GM19193 (cell line): ENCODE data around the gene HBS1L.

Experiments
- POLR2A ChIP-seq: IDR thresholded peaks from 4 replicates; pipeline ENCODE4 v1.6.1; 2011; ENCODE audit not compliant: insufficient read depth, insufficient read length; ENCODE audit errors: extremely low read depth

The HBS1L gene

DNA sequence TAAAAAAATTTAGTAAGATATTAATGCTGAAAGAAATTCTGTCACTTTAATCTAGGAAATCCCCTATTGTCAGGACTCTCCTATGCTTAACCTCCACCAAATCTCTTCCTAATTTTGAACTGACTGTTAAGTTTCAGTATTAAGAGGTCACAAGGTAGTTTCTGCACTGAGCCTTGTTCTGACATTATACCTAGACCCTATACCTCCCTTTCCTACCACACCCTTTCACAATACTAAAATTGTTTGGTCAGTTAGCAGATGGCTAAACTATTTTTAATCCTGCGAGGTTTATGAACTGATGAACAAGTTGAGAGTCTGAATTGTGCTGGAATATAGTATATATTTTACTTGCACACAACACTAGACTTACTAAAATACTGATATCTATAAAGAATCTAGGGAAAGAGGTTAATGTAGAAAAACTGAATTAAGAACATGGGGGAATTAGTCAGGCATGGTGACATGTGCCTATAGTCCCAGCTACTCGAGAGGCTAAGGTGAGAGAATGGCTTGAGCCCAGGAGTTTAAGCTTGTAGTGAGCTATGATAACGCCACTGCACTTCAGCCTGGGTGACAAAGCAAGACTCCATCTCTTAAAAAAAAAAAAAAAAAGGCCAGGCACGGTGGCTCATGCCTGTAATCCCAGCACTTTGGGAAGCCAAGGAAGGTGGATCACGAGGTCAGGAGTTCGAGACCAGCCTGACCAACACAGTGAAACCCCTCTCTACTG, 51.5 kb downstream of the HBS1L start:
- no peak for TF ChIP-seq POLR2A

DNA sequence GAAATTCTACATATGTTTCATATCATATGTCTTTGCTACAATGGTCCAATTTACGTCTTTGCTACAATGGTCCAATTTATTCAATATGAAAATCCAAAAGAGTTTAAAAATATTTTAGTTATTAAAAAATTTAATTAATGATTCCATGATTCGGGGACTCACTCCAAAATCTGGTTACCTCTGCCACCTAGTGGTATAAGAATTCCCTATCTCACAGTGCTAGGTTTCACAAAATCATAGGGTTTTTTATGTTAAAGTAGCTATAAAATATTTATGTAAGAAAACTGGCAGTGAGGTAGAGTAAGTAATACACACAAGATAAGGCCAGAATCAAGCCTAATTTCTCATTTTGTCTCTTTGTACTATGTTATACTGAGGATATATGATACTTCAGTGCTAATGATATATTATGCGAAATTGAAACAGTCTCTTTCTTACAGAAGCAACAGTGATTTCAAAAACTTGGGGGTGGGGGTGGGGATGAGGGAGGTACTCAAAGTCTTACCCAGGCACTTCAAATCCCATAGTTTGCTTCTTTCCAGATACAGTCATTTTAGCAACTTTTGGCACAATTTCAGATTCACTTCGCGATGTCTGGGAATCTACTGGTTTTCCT, 52.3 kb downstream of the HBS1L start:
- no peak for TF ChIP-seq POLR2A

DNA sequence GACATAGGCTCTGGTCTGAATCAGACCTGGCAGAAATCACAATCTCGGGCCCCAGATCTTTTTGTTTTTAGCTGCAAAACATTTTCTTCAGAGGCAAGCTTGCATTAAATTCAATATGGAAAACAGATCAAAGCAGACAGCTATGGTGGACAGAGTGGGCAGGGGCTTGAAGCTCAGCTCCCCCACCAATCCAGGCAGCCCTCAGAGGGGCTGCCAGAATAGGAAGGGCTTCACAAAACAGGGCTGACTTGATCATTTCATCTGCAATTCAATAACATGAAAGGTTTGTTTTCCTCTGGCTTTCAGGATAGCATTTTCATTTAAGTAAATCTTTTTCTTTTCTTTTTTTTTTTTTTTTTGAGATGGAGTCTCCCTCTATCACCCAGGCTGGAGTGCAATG, 55.5 kb downstream of the HBS1L start:
- TF ChIP-seq POLR2A: no peak

DNA sequence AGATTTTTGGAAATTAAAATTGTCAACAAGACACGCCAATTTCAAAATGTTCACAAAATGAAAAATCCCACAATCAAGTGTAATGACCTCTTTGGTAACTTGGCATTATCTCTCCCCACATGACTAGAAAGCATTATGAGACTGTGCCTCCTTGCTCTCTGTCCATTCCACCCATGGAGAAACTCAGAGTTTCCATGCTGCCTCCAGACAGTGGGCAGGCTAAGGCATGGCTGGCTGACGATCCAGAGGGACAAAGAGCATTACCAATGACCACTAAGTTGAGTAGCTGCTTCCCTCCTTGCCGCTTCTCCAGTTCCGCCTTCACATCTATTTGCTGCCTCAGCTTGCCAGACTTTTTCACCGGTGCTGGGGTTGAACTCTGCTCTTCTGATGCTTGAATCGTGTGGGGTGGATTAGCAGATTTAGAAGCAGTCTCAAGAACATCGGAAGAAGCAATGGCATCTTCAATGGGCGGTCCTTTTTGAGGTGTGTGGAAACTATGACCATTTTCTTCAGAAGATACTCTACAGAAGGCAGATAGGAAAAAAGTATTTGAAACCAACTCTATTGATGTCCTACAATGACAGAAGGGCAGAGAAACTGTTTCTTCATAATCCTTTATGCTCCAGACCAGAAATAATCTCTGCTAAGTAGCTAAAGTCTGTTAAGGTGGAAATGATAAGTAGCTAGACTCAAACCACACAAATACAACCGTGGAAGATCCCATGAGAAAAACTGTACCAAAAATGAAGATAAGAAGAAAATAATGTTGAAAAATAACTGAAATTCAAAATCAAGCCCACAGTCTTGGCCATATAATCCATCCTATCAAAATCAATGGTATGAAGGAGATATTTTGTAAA, 57.3 kb downstream of the HBS1L start:
- TF ChIP-seq POLR2A: no peak

DNA sequence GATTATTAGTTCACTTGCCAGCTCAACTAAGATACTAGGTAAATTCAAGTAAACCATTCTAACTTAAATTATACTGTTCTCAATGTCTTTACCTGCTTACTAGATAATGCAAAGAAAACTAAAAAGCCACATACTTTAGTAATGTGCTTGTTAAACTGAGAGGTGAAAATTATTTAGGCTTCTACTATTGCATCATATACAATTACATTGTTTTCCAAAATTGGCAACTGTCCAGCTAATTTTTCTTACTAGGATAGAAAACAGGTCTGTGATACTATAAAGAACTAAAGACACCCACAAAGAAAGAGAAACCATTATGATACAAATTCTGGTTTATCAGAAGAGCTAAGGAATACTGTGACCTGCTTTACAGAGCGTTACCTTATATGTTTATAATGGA, 59.1 kb downstream of the HBS1L start:
- TF ChIP-seq POLR2A: no peak

DNA sequence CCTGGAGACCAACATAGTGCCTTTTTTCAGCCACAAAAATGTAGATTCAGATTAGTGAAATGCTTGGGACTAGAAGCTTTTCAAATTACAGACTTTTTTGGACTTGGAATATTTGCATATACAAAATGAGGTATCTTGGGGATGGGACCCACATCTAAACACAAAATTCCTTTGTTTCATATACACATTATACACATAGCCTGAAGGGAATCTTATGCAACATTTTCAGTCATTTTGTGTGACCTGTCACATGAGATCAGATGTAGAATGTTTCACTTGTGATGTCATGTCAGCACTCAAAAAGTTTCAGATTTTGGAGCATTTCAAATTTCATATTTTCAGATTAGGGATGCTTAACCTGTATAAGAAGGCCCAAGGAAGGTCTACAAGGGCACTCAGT, 60.2 kb downstream of the HBS1L start:
- TF ChIP-seq POLR2A: no peak

DNA sequence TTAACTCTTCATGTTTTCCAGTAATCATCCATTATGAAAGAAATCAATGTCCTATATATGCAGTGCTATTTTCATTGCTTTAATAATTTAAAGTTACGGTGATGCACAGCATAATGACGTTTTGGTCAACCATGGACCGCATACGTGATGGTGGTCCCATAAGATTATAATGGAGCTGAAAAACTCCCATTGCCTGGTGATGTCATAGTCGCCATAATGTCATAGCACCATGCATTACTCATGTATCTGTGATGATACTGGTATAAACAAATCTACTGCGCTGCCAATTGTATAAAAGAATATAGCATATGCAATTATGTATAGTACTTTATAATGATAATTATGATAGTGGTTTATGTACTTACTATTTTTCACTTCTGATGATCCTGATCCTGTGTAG, 62.5 kb downstream of the HBS1L start:
- TF ChIP-seq POLR2A: no peak

DNA sequence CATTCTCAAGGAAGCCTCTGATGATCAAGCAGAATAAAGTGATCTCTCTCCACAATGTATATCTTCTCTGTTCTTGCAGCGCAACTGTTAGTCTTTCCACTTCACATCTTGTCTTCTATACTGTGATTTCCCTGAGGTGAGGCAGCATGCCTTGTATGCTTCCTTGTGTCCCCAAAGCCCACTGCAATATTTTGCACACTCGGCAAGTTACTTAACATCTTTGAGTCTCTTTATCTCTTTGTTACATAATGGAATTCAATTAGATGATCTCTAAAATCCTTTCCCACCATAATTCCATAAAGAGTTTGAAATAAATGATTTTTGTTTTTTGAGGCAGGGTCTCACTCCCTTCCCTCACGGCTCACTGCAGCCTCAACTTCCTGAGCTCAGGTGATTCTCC, 64.4 kb downstream of the HBS1L start:
- TF ChIP-seq POLR2A: no peak

DNA sequence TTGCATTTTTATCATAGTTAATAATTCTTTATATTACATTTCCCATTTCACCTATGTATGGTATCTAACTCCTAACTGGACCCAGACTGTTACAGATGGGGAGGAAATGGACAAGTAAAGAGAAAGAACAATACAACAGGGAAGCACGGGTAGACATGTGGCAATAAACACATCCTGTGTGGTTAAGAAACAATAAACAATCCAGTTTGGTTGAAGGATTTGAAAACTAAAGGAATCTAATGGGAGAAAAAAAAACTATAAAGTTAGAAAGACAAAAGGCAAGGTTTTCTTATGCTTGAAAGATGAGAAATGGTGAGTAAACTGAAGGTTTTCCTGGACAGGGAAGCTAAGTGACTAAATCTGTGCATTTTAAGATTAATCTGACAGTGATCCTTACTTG, 69.8 kb downstream of the HBS1L start:
- no peak for TF ChIP-seq POLR2A

DNA sequence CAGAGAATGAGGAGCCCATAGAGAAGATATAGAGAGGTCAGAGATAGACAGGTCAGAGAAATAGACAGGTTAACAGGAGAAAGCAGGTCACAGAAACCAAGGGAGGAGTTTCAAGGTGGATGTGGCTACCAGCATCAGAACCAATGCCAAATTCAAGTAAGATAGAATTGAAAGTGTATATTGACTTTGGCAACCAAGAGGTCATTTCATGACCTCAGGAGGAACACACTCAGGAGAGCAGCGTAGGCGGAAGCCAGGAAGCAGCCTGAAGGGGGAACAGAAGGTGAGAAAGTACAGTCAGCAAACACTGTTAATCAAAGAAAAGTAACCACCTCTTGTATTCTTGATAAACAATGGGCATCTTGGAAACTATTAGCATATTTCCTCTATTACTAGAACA, 70.8 kb downstream of the HBS1L start:
- TF ChIP-seq POLR2A: no peak

DNA sequence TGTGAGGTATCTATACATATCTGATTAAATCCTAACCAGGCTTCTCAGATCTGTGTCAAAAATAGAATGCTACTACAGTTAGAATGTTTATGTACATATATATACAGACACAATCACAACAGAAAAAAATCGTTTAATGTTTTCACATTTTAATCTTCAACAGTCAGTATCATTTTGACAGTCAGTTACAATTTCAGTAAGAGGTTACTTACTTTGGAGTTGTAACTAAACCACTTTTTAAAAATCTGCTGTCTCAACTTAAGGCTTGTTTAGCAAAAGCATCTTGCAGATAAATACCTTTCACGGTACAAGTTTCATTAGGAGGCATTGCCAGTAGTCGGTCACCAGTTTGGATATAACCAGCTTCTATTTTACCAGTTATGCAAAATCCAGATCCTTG, 72.5 kb downstream of the HBS1L start:
- no peak for TF ChIP-seq POLR2A

DNA sequence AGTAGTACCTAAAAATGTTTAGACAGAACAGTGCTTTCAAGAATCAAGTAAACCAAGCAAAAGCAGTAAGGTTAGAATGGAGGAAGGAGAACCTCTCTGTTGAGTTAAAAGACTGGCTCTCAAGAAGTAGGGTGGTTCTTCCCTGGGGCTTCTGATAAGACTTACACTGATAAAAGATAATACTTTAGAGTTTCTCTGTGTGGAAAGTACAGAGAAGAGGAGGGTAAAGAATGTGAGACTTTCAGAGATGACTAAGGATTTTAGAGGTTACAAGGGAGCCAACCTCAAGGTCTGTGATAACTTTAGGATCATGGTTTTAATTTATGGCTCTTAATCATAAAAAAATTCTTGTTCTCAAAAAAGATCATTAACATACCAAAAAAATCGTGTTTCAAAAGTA, 73.8 kb downstream of the HBS1L start:
- TF ChIP-seq POLR2A: no peak

DNA sequence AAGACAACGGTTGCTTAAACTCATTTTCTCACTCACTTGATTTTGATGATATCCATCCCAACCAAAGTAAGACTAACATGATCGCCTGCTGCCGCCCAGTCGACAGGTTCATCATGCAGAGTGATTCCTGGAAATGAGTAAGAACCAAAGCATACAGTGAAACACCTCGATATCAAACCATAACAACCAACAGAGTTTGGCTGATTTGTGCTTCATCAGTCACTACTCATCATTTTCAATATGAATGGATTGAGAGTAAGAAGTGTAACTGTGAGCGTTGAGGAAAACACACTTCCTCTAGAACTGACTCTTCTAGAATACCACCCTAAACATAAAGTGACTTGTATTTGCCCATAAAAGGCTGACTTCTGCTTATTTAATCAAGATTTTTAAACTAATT, 75.5 kb downstream of the HBS1L start:
- TF ChIP-seq POLR2A: no peak

DNA sequence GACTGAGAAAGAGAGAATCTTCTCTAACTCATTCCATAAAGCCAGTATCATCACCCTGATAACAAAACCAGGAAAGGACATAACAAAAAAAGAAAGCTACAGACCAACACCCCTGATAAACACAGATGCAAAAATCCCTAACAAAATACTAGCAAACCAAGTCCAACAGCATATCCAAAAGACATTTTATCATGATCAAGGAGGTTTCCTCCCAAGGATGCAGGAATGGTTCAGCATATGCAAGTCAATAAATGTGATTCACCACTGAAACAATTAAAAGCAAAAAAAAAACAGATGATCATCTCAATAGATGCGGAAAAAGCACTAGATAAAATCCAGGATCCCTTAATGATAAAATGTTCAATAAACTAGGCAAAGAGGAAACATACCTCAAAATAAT, 80.3 kb downstream of the HBS1L start:
- TF ChIP-seq POLR2A: no peak

DNA sequence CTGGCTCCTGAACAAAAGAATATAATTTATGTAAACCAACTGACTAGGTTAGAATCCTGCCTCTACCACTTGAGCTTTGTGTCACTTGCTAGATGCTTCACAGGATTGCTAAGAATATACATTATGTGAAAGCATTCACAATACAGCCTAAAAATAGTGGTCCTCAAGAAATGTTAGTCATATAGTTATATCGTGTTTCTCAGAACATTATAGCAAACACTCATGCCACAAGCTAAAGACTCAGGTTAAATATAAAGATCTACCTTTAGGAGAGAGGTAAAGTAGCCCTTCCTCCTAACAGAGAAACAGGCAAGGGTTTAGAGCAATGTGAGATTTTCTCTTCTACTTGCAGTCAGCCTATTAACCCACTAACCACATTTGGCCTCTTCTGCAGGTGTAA, 86.9 kb downstream of the HBS1L start:
- TF ChIP-seq POLR2A: no peak
